ENCODE data around the gene C17orf75. TPM values are rescaled to one million over a fixed set of nuclear protein-coding genes. Genes with fewer than 3 reads are reported as not detected.

C17orf75 gene
- total RNA-seq, 4 donors from 2014 or later, result 3.1 to 8.5 (median 7.5) TPM

- TF ChIP-seq, protein P1, sequence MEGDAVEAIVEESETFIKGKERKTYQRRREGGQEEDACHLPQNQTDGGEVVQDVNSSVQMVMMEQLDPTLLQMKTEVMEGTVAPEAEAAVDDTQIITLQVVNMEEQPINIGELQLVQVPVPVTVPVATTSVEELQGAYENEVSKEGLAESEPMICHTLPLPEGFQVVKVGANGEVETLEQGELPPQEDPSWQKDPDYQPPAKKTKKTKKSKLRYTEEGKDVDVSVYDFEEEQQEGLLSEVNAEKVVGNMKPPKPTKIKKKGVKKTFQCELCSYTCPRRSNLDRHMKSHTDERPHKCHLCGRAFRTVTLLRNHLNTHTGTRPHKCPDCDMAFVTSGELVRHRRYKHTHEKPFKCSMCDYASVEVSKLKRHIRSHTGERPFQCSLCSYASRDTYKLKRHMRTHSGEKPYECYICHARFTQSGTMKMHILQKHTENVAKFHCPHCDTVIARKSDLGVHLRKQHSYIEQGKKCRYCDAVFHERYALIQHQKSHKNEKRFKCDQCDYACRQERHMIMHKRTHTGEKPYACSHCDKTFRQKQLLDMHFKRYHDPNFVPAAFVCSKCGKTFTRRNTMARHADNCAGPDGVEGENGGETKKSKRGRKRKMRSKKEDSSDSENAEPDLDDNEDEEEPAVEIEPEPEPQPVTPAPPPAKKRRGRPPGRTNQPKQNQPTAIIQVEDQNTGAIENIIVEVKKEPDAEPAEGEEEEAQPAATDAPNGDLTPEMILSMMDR (IDR thresholded peaks at IDR 0.05; ENCODE audit: low read depth), result no peak
These were observed 674 bp downstream of the C17orf75 start for GRCh38 chr17:32341141-32341856.

GRCh38 chr17:32335687-32336086 is 6.3 kb downstream of the C17orf75 start:
- TF ChIP-seq, protein P1 (IDR thresholded peaks at IDR 0.05; ENCODE audit: low read depth), result no peak

DNA sequence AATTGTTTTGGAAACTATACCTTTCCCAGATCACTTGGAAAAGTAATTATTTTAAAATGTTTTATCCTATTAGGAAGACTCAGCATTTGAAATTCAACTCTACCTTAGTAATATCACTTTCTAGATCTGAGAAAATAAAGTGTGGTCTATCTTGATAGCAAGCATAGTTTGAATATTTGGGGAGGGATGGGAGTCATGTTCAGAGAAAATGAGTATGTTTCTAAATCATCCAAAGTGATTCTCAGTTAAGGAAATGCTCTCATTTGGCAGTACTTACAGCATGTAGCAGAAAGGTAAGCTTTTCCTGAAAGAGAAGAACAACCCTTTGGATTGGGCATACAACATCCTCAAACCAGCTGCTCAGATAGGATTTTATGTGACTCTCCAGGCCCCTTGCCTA is 6.9 kb downstream of the C17orf75 start:
- TF ChIP-seq, protein P1 (IDR thresholded peaks at IDR 0.05; ENCODE audit: low read depth), result no peak

- TF ChIP-seq, protein P1 (IDR thresholded peaks at IDR 0.05; ENCODE audit: low read depth), result no peak
These were observed 8.8 kb downstream of the C17orf75 start for GRCh38 chr17:32333187-32333586.

GRCh38 chr17:32331243-32332040 is 10.5 kb downstream of the C17orf75 start:
- TF ChIP-seq, protein P1 (IDR thresholded peaks at IDR 0.05; ENCODE audit: low read depth), result no peak

GRCh38 chr17:32330147-32330546 is 11.8 kb downstream of the C17orf75 start:
- TF ChIP-seq, protein P1 (IDR thresholded peaks at IDR 0.05; ENCODE audit: low read depth), result no peak

- TF ChIP-seq, protein P1 (IDR thresholded peaks at IDR 0.05; ENCODE audit: low read depth), result no peak
These were observed 14.1 kb downstream of the C17orf75 start for GRCh38 chr17:32327911-32328310.

Measured in subcutaneous adipose tissue (tissue), 4 donors.